T47D (cell line): ENCODE results near the gene ADCY2.

ENCODE experiments used
- DNase-seq, 2 experiments: peaks; one replicate each; pipeline versions ENCODE4 v3.0.0 to v3.0.0-alpha.2; 2011 to 2012; ENCODE audit warnings: low read depth in 1 of 2, low spot score in 1 of 2
- JUND ChIP-seq: IDR thresholded peaks from 2 replicates; pipeline ENCODE4 v1.6.1; 2012; ENCODE audit warnings: low read depth
- in situ Hi-C: cut with HindIII; loops from 2 replicates; pipeline ENCODE4 v1.10.0; 2016; ENCODE audit warnings: low sequenced_read_pairs, low pct_unique_long_range_greater_than_20kb

Gene ADCY2

DNA sequence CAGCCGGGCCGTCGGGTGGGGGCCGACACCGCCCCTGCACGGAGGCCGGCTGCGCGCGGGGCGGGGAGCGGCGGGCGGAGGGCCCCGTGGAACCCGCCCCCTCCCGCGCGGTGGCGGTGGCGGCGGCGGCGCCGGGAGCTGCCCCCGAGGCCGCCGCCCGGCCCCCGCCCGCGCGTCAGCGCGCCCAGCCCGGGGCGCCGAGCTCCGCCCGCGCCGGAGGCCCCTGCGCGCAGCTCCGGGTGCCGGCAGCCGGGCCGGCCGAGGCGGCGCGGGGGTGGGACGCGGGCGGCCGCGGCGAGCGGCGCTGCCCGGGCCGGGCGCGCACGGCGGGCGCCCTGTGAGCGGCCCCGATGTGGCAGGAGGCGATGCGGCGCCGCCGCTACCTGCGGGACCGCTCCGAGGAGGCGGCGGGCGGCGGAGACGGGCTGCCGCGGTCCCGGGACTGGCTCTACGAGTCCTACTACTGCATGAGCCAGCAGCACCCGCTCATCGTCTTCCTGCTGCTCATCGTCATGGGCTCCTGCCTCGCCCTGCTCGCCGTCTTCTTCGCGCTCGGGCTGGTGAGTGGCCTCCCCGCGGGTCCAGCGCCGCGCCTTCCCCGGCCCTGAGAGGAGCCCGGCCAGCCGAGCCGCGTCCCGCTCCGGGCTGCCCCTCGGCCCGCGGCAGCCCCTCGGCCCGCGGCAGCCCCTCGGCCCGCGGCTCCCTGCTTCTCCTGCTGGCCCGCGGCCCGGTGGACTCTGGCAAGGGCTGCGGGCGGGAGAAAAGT, at the start of gene ADCY2:
Gene ADCY2 (plus strand): TSS at position 192 of the 766 bp plus-strand sequence. CDS start 159 bp downstream, at position 351.
- in situ Hi-C loops = no loop called here
- peak; percentile 40 to 49 for DNase-seq
- no peak for TF ChIP-seq JUND

DNA sequence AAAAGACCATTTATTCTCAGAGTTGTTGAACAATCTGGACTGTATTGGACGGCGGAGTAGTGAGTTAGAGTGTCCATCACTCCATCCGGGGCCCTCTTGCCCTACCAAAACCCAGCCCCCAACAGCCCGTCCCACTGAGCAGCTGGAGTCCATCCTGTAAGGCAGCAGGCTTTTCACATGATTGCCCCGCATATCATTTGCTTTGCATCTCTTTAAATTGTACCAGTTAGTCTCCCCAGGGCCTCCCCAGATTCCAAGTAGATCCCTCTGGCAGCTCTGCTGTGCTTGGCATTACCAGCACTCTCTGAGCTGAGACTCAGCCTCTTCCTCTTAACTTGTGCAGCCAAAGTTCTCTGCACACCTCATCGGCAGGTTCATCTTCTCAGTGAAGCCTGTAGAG, 48.6 kb upstream of the ADCY2 start:
- in situ Hi-C loops = no loop called here
- DNase-seq = no peak
- no peak for TF ChIP-seq JUND

DNA sequence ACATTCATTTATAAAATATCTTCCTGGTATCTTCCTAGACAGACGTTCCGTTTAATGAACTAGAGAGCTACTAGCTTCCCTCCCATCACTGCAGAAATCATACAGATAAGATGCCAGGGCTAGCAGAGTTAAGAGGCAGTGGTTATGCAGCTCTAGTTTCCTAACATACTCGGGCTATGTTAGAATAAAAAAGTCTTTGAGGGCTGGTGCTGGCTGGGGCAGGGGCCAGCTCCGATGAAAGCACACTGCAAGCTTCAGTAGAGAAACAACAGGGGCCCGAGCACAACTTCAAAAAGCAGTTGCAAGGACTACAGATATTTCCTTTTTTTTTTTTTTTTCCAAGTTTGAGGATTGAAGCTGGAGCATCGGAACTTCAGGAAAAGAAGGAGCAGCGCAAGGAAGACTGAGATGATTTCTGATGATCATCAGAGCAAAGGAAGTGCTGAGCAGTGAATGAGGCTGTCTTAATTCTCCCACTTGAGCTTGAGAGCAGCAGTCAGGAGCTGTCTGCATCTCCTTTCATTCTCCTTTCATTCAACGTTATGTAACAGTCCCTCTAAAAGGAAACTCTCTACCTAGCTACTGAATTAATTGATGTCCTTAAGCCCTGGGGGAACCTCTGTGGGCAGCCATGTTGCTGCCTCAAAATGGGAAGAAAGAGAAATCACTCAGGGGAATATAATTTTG, 47.6 kb upstream of the ADCY2 start:
- TF ChIP-seq JUND = no peak
- no peak for DNase-seq
- in situ Hi-C loops = no loop called here

DNA sequence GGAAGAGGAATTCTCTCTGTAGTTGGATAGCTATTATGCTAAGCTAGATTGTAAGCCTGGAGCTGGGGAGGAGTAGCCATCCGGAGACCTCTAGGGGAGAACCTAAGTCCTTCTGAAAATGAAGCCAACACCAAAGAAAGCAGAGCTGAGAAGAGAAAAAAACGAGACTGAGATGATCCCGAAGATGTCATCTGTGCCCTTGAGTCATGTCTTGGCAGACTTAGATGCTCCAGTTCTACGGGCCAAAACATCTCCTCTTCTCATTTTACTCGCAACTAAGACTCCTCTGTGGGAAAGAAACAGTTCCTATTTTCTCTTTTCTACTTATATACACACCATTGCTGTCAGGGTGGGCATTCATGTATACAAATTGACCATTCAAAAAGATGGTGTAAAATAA, 34.3 kb upstream of the ADCY2 start:
- DNase-seq = no peak
- no peak for TF ChIP-seq JUND
- in situ Hi-C loops = no loop called here

DNA sequence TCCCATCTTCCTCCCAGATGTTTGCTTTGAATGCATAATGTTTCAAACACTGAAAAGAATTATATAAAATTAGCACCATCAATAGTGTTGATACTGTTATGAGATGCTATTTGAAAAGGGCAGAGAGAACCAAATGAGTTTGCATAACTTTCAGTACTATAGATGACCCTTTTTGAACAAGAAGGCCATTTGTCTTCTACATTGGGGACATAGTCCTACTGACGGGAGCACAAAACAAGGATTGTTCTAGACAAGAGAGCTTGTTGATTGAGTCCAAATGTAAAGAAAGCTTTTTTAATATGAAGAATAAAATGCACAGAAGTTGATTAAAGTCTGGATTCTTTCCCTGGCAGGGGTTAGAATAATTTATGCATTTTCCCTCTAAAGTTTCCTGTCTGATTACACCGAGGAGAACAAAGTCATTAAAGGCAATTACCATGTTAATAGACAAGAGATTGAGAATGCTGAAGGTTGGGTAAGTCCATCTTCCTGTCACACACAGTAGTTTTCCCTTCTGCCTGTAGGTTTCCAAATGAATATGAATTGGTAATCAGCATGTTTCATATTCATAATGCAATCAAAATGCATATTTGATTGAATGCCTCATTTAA, 32.8 kb upstream of the ADCY2 start:
- in situ Hi-C loops = no loop called here
- TF ChIP-seq JUND = no peak
- no peak for DNase-seq

DNA sequence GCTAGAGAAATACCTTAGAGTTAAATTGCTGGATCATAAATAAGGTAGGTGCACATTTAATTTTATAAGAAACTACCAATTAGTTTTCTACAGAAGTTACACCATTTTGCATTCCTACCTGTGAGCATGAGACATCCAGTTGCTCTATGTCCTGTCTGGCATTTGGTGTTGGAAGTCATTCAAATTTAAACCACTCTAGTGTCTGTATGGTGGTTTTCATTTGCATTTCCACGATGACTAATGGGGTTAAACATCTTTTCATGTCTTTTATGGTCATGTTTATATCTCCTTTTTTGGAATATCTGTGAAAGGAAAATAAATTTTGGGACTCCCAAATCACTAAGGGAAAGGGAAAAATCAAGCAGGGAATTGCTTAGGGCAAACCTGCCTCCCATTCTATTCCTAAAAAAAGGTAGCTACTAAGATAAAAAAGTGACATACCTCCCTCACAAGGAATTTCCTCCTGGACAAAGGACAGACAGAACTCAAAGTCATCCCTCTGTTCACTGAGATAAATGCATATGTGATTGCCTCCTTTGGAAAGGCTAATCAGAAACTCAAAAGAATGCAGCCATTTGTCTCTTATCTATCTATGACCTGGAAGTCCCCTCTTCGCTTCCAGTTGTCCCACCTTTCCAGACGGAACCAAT, 31.6 kb upstream of the ADCY2 start:
- no peak for DNase-seq
- in situ Hi-C loops = no loop called here
- TF ChIP-seq JUND = no peak

DNA sequence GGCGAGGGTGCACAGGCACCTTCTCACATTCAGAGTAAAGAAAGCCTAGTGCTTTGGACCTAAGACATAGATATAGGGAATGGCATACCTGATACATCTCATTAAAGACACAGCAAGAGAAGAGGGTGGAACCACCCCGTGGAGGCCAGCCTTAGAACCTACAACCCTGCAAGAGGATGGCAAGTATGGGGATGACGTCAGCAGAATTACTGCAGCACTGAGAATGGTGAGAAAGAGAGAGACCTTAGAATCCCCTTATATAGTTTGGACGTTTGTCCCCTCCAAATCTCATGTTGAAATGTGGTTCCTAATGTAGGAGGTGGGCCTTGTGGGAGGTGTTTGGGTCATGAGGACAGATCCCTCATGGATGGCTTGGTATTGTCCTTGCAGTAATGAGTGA, 28.2 kb upstream of the ADCY2 start:
- no peak for DNase-seq
- in situ Hi-C loops = no loop called here
- TF ChIP-seq JUND = no peak

DNA sequence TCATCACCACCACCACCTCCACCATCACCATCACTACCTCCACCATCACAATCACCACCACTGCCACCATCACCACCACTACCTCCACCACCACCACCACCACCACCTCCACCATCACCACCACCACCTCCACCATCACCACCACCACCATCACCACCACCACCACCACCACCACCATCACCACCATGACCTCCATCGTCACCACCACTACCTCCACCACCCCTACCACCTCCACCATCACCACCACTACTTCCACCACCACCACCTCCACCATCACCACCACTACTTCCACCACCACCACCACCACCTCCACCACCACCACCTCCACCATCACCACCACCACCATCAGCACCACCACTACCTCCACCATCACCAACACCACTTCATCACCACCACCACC, 23.5 kb upstream of the ADCY2 start:
- no peak for TF ChIP-seq JUND
- in situ Hi-C loops = no loop called here
- no peak for DNase-seq

DNA sequence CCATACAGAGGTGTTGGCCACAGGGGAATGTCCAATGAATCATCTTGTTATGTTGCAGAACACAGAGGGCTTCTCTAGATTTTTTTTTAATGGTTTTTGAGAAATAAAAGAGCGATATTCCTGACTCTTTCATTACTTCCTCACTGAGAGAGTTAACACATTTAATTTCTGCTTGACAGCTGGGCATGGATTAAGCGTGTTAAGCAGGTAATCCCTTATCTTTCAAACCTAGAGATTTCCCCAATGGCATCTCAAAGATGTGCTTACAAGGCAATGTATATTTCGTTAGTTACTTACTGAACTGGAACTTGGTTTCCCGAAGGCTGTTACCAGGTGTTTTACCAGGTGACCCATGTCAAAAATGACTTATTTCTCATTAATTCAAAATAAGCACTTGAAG, 21.8 kb upstream of the ADCY2 start:
- DNase-seq = no peak
- in situ Hi-C loops = no loop called here
- no peak for TF ChIP-seq JUND

DNA sequence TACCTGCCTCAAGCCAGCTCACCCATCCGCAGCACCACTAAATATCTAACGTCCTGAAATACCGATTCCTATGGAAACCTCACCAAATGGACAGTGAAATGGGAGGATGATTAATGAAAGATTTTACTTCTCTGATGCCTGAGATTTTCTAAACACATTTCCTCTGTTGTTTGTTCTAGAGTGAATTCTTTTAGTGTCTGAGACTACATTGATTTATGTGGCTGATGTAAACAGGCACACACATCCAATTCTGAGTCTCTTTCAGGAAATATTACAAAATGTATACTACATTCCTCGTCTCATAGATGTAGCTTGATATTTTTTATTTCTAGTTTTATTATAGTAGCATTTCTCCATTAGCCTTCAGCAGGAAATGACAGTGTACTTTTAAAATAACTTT, 20.5 kb upstream of the ADCY2 start:
- DNase-seq = no peak
- in situ Hi-C loops = no loop called here
- no peak for TF ChIP-seq JUND

DNA sequence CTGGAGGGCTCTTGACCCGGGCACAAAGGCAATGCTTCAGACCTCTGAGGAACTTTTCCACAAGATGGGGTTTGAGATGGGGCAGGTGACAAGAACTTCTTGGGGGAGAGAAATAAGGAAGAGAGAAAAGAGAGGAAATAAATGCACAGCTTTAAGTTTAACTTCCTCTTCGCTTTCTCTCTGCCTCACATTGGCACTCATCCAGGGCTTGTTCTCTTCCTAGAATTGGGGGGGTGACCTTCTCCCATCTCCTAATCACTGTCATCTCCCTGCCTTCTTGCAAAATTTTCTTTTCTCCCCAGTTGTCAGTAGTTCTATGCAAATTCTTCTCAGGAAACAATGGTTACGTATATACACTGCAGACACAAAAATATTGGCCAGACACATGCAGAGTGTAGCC, 19.1 kb upstream of the ADCY2 start:
- DNase-seq = no peak
- in situ Hi-C loops = no loop called here
- TF ChIP-seq JUND = no peak

DNA sequence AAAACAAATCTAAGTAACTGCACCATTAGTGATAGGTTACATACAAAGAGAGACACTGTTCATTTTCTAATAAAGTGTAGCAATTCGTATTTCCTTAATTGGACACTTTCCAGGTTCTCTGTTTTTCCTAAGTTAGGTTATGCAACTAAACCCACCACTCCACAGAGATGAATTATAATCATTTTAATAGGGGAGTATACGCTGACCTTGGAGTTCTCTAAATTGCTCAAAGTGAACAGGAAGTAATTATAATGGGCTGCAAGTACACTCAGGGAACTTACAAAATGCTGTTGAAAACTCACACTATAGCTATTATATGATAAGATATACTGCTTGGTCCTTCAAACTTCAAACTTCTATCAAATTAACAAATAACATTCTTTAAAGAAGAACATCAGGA, 18.2 kb upstream of the ADCY2 start:
- DNase-seq = no peak
- TF ChIP-seq JUND = no peak
- in situ Hi-C loops = no loop called here

DNA sequence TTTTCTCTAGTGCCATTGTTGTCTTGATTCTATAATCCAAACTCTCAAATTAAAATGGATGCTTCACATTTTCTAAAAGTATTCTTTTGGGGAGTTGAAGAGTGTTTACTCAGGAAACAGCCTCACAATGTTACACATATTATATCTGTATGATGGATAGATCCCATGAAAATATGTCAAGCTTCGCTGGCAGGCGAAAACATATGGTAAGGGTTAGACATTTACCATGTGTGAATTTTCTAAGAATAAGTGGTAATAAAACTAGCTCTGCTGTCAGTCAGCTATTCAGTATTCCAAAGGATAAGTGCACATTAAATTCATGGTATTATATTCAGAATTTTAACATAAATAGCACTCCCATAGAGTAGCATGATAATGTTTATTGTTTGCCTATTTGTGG, 13.3 kb upstream of the ADCY2 start:
- DNase-seq = no peak
- no peak for TF ChIP-seq JUND
- in situ Hi-C loops = no loop called here
